ENCODE measurements around the gene PAFAH1B1. TPM values are rescaled to one million over a fixed set of nuclear protein-coding genes. Genes with fewer than 3 reads are reported as not detected.

Gene PAFAH1B1
- total and polyA plus RNA-seq, 10 of the 15 experiments (the other 5 are each of a cell fraction or from before 2014, with no cell fraction given) = 28.9 to 107 (median 49.1) TPM

DNA sequence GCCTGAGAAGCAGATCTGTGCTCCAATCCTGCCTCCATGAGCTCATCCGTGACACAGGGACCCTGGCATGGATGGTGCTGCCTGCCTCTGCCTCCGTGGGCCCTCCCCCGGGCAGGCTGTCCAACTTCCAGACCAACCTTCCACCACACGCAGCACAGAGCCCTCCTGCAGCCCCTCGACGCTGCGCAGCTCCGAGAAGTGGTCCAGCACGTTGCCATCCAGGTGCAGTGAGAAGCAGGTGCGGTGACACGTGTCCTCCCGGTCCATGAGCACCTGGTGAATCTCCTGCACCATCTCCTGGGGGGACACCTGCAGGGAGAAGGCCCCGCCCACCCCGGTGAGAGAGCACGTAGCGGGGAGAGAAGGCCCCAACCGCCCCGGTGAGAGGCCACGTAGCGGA lies 109.7 kb downstream of the PAFAH1B1 start:
- H3K36me3 ChIP-seq (ENCODE audit: control insufficient read depth in 2 of 2, insufficient read depth in 2 of 2, low read length in 1 of 2) = peaks cover 9 to 53% of the 10 kb centered on the region in 2 experiments; a peak in 3 of 4 replicates
- H3K9ac ChIP-seq (ENCODE audit: control insufficient read depth, insufficient read depth, low read length) = no peak overlapping the region
- TF ChIP-seq ASH2L (IDR thresholded peaks at IDR 0.05; ENCODE audit: borderline replicate concordance, low read depth) (no peak), POLR2AphosphoS2 (IDR thresholded peaks at IDR 0.05; ENCODE audit: low read depth, low read length) (no peak), EED (IDR thresholded peaks at IDR 0.05; ENCODE audit: low read depth) (no peak)
- TF ChIP-seq, protein P1, sequence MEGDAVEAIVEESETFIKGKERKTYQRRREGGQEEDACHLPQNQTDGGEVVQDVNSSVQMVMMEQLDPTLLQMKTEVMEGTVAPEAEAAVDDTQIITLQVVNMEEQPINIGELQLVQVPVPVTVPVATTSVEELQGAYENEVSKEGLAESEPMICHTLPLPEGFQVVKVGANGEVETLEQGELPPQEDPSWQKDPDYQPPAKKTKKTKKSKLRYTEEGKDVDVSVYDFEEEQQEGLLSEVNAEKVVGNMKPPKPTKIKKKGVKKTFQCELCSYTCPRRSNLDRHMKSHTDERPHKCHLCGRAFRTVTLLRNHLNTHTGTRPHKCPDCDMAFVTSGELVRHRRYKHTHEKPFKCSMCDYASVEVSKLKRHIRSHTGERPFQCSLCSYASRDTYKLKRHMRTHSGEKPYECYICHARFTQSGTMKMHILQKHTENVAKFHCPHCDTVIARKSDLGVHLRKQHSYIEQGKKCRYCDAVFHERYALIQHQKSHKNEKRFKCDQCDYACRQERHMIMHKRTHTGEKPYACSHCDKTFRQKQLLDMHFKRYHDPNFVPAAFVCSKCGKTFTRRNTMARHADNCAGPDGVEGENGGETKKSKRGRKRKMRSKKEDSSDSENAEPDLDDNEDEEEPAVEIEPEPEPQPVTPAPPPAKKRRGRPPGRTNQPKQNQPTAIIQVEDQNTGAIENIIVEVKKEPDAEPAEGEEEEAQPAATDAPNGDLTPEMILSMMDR (IDR thresholded peaks at IDR 0.05 in 2 of 3, conservative IDR thresholded peaks at IDR 0.05 in 1 of 3; ENCODE audit: control insufficient read depth in 2 of 3, extremely low read depth in 1 of 3, insufficient read depth in 1 of 3, low read depth in 3 of 3, low read length in 3 of 3) = no peak
- TF ChIP-seq, protein P2, sequence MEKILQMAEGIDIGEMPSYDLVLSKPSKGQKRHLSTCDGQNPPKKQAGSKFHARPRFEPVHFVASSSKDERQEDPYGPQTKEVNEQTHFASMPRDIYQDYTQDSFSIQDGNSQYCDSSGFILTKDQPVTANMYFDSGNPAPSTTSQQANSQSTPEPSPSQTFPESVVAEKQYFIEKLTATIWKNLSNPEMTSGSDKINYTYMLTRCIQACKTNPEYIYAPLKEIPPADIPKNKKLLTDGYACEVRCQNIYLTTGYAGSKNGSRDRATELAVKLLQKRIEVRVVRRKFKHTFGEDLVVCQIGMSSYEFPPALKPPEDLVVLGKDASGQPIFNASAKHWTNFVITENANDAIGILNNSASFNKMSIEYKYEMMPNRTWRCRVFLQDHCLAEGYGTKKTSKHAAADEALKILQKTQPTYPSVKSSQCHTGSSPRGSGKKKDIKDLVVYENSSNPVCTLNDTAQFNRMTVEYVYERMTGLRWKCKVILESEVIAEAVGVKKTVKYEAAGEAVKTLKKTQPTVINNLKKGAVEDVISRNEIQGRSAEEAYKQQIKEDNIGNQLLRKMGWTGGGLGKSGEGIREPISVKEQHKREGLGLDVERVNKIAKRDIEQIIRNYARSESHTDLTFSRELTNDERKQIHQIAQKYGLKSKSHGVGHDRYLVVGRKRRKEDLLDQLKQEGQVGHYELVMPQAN (conservative IDR thresholded peaks at IDR 0.05) = no peak
- peaks cover 4% of the 10 kb centered on the region; the same call in 1 of the 2 replicates for H3K4me1 ChIP-seq (ENCODE audit: control insufficient read depth, insufficient read depth, low read length)
- RAD21 ChIA-PET (ENCODE audit: unreplicated experiment) = no interaction called here
- no peak overlapping the region for H2AFZ ChIP-seq (ENCODE audit: control insufficient read depth, low read depth, low read length)
- peaks cover 31% of the 10 kb centered on the region for H3K79me2 ChIP-seq (ENCODE audit: control insufficient read depth, insufficient read depth, low read length)
- no peak overlapping the region for H3K4me2 ChIP-seq (ENCODE audit: control insufficient read depth, insufficient read depth)
- DNase-seq (ENCODE audit: low read depth, low spot score) (no peak), ATAC-seq (no peak), FAIRE-seq (no peak)
- SMC1A ChIA-PET (ENCODE audit: uncharacterized antibody, unreplicated experiment) = no interaction called here
- H3K4me3 ChIP-seq = no peak overlapping the region
- peaks cover 6% of the 10 kb centered on the region; the same call in 1 of the 2 replicates for H4K20me1 ChIP-seq (ENCODE audit: control insufficient read depth, insufficient read depth)
- H3K27ac ChIP-seq (ENCODE audit: control insufficient read depth, insufficient read depth) = no peak overlapping the region
- in situ Hi-C loops (cut with MboI) (no loop called here), intact Hi-C loops (cut with micrococcal nuclease; ENCODE audit: unreplicated experiment) (no loop called here)
- H3K9me3 ChIP-seq (replicated peaks; ENCODE audit: control insufficient read depth, insufficient read depth, low read length) = no peaks in the 10 kb centered on the region
- BruUV-seq (replicated peaks) = no TSS peak
- POLR2A ChIA-PET = no interaction called here
- CTCF ChIA-PET = no interaction called here
- 92% methylated on average over 20 of the region's 20 CpGs for WGBS (ENCODE audit: insufficient coverage, insufficient replicate concordance, low lambda C conversion rate, missing lambda C conversion rate)
- no peaks in the 10 kb centered on the region for H3K27me3 ChIP-seq (replicated peaks in 1 of 2; ENCODE audit: control insufficient read depth in 2 of 2, insufficient read depth in 2 of 2, low read length in 1 of 2)
